ENCODE measurements around the gene QSOX2.
A peak's percentile ranks its signal among the peaks of the same experiment; 100 is the strongest.

The QSOX2 gene

DNA sequence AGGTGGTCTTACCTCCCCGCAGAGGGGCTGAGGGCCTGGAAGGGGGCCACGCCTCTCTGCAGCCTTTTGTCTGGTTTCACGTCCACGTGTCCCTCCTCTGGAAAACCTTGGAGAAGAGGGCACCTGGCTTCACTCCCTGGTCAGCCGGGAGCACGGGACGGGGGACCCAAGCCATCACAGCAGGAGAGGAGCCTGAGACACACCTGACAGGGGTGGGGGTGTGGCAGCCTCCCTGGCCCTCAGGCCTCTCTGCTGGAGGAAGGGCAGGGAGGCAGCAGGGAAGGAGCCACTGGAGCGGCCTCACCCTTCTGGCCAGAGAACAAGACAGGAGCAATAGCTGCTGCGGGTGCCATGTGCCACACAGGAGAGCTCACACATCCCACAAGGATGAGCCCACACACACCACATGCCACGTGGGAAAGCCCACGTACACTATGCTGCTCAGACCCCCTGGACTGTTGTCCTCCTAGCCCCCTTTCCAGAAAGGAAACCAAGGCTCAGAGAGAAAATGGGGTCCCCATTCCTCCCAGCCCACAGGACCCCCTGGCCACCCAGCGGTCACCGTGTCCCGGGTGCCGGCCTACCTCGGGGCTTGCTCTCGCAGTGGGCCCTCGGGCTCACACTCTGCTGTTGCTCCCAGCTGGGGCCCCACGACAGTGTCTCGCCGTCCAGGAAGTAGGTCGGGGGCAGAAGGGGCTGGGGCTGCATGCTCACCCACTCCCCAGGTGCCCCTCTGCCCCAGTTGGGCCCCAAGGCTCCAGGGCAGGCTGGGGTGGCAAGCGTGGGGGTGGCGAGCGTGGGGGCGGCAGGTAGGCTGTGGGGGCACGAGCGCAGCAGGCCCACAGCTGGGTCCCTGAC, 40.1 kb upstream of the QSOX2 start:
- H3K36me3 Mint-ChIP-seq = no peaks in the 10 kb centered on the region
- H3K27me3 Mint-ChIP-seq = peaks cover 11% of the 10 kb centered on the region
- DNase-seq (ENCODE audit: low spot score in 2 of 2) (no peak), ATAC-seq (ENCODE audit: low read depth) (no peak)
- no peaks in the 10 kb centered on the region for H3K9me3 Mint-ChIP-seq
- H3K4me3 Mint-ChIP-seq = no peak overlapping the region
- peaks cover 11% of the 10 kb centered on the region for H3K4me1 Mint-ChIP-seq
- H3K27ac Mint-ChIP-seq = no peak overlapping the region

DNA sequence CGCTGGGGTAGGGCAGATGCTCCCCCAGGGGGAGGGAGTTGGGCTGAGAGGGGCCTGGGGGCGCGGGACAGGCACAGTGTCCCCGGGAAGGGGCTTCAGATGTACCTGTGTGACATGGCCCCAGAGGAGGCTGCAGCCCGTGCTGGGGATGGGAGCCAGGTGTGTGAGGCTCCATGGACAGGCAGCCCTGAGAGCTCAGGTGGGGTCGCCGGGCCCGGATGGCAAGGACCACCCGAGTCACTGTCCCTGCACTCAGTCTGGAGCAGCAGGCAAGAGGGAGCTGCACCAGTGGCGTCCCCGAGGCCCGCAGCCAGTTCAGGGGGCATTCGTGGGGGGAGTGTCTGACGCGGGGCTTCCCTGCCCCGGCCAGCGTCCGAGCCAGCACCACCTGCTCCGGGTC, 39.3 kb upstream of the QSOX2 start:
- H3K36me3 Mint-ChIP-seq = no peaks in the 10 kb centered on the region
- peaks cover 11% of the 10 kb centered on the region for H3K27me3 Mint-ChIP-seq
- ATAC-seq (ENCODE audit: low read depth) = no peak

DNA sequence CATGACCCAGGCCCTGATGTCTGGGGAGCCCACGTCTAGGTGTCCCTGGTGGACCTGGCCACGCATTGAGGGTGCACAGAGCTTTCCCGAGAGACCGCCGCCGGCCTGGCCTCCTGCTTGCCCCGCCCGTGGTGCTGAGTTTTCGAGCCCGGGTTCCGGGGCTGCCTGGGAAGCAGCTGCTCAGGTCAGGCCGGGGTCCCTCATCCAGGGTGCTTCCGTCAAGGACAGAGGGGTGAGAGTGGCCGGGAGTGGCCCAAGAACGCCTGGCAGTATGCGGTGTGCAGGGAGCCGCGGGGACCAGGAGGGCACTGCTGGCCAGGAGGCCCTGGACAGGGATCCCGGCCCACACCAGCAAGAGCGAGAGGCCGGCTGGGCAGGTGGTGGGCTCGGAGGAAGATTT, 38.7 kb upstream of the QSOX2 start:
- ATAC-seq (ENCODE audit: low read depth) = no peak

More for the DNA sequence above, 39.3 kb upstream of the QSOX2 start:
- no peak overlapping the region for H3K27ac Mint-ChIP-seq
- no peak for DNase-seq (ENCODE audit: low spot score in 2 of 2)
- H3K4me1 Mint-ChIP-seq = peaks cover 11% of the 10 kb centered on the region
- no peaks in the 10 kb centered on the region for H3K9me3 Mint-ChIP-seq
- H3K4me3 Mint-ChIP-seq = no peak overlapping the region

GRCh38 chr9:136283291-136284235, 38.0 kb upstream of the QSOX2 start:
- H3K27me3 Mint-ChIP-seq = peaks cover 11% of the 10 kb centered on the region
- H3K27ac Mint-ChIP-seq = no peak overlapping the region
- ATAC-seq (ENCODE audit: low read depth) = peak; percentile 90
- DNase-seq (ENCODE audit: low spot score in 2 of 2) = peak; percentile 86 to 90
- no peaks in the 10 kb centered on the region for H3K36me3 Mint-ChIP-seq
- H3K4me3 Mint-ChIP-seq = peak overlapping the region; percentile 76
- peaks cover 11% of the 10 kb centered on the region for H3K4me1 Mint-ChIP-seq
- no peaks in the 10 kb centered on the region for H3K9me3 Mint-ChIP-seq

More for the DNA sequence above, 38.7 kb upstream of the QSOX2 start:
- H3K9me3 Mint-ChIP-seq = no peaks in the 10 kb centered on the region
- H3K27me3 Mint-ChIP-seq = peaks cover 11% of the 10 kb centered on the region
- H3K4me1 Mint-ChIP-seq = peaks cover 11% of the 10 kb centered on the region
- no peaks in the 10 kb centered on the region for H3K36me3 Mint-ChIP-seq
- H3K27ac Mint-ChIP-seq = no peak overlapping the region
- no peak for DNase-seq (ENCODE audit: low spot score in 2 of 2)
- no peak overlapping the region for H3K4me3 Mint-ChIP-seq

DNA sequence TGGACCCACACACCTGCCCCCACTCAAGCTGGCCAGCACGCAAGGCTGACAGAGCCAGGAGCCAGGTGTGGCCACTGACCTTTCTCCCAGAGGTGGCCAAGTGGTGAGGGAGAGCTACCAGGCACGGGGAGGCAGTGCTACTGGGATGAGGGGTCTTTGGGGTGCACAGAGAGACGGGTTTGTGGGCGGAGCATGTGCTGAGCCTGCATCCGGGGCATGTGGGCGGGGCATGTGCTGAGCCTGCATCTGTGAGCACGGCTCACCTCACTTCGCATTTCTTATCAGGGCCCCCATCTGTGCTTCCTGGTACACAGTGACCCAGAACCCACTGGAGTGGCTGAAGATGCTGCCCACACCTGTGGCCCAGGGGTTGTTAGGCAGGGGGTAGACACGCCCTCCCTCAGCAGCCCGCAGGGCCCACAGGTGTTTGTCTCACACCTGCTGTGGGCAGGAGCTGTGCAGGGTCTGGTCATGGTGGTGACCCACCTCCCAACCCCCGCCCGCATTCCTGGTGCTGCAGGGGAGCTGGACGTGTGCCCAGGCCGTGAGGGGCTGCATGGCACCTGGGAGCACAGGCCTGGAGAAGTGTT, 36.8 kb upstream of the QSOX2 start:
- Mint-ChIP-seq H3K4me1 (peaks cover 11% of the 10 kb centered on the region), H3K9me3 (no peaks in the 10 kb centered on the region), H3K27me3 (peaks cover 8% of the 10 kb centered on the region), H3K36me3 (no peaks in the 10 kb centered on the region), H3K4me3 (peak overlapping the region; percentile 76), H3K27ac (no peak overlapping the region)
- peak; percentile 50 for ATAC-seq (ENCODE audit: low read depth)
- DNase-seq (ENCODE audit: low spot score in 2 of 2) = no peak

DNA sequence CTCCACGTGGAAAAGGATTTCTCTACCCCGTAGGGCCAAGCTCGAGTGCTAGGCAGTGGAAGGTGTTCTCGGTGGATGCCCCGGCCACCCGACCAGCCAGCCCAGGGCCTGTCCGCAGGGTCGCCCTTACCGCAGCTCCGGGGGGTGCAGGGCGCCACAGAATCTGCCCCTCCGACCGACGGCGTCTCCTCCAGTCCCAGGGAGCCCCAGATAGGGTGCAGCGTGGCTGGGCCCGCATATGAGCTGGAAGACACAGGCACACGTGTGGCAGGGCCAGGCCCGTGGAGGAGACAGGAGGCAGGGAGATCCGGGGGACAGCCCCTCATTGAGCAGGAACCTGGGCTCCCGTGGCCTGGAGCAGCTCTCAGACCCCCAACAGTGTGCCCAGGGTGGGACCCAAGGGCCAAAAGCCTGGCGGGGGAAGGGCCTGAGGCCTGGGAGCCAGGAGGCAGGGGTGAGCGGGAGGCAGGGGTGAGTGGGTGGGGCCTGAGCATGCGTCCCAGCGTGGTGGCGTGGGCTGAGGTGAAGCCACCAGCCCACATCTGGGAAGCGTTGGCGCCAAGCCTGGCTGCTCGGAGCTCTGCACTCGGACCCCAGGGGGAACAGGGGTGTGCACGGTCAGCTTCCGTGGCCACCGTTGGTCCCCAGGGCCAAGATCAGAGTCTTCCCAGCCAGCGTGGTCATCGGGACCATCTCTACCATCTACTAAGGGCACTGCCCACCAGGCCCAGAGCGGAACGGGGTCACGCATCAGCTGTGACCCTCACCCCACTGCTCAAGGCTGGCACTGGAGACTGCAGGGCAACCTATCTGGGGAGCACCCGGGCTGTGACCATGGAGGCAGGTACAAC, 36.0 kb upstream of the QSOX2 start:
- DNase-seq (ENCODE audit: low spot score in 2 of 2) (no peak), ATAC-seq (ENCODE audit: low read depth) (no peak)
- H3K27me3 Mint-ChIP-seq = peaks cover 6% of the 10 kb centered on the region
- no peak overlapping the region for H3K27ac Mint-ChIP-seq
- peak overlapping the region; percentile 65 for H3K4me3 Mint-ChIP-seq
- H3K4me1 Mint-ChIP-seq = peaks cover 11% of the 10 kb centered on the region
- no peaks in the 10 kb centered on the region for H3K36me3 Mint-ChIP-seq
- H3K9me3 Mint-ChIP-seq = no peaks in the 10 kb centered on the region

DNA sequence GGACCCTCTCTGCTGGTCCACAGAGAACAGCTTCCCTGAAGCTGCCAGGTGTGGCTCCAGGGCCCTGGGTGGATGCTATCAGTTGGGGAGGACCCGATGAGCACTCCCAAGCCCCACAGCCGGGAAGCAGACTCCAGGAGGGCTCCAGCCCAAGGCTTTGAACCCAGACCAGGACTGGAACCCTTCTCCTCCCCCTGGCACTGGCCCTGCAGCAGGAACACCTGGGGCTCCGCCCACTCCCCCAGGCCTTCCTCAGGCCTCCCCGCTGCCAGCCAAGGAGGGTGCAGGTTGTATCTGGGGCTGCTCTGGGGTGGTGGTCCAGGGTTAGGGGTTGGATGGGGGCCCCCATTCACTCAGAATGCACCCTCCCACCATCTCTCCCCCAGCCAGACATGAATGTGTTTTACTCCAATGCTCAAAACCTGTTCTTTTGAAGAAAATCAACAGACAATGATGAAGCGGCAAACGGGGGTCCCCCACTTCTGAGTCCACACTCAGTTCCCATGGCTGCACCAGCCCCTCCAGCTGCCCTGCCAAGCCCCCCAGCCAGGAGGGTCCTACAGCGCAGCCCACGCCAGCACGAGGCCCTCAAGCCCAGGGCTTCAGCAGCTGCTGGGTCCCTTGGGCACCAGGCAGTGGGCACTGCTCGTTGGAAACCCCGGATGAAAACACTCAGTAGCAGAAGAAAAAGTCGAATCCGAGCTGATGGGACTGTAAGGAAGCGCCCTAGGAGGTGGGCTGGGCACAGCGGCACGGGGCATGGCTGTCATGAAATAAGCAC, 35.1 kb upstream of the QSOX2 start:
- H3K4me1 Mint-ChIP-seq = peaks cover 11% of the 10 kb centered on the region
- no peak for ATAC-seq (ENCODE audit: low read depth)
- DNase-seq (ENCODE audit: low spot score in 2 of 2) = no peak
- H3K27ac Mint-ChIP-seq = no peak overlapping the region
- H3K9me3 Mint-ChIP-seq = no peaks in the 10 kb centered on the region
- peaks cover 4% of the 10 kb centered on the region for H3K27me3 Mint-ChIP-seq
- H3K36me3 Mint-ChIP-seq = no peaks in the 10 kb centered on the region
- peak overlapping the region; percentile 44 for H3K4me3 Mint-ChIP-seq

DNA sequence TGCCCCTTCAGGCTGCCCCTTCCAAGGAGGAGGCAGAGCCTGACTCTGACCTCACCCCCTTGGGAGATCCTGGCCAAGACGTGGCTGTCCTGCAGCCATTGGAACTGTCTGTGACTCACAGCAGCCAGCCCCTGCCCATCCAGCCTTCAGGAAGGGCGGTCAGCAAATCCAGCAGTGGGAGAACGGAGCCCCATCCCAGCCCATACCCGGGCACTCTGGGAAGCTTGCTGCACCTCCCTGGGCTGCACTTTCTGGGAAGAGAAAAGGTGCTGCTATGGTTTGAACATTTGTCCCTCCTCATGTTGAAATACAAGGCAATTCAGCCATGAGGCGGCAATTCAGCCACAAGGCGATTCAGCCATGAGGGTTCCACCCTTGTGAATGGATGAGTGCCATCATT, 33.9 kb upstream of the QSOX2 start:
- H3K27ac Mint-ChIP-seq = no peak overlapping the region
- no peaks in the 10 kb centered on the region for H3K36me3 Mint-ChIP-seq

DNA sequence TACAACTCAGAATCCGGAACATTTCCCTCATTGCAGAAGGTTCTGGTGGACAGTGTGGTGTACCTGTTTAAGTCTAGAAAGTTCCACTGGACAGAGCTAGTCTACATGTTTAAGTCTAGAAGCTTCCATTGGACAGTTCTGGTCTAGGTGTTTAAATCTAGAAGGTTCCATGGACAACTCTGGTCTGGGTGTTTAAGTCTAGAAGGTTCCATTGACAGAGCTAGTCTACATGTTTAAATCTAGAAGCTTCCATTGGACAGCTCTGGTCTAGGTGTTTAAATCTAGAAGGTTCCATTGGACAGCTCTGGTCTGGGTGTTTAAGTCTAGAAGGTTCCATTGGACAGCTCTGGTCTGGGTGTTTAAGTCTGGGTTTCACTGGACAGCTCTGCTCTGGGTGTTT, 33.3 kb upstream of the QSOX2 start:
- H3K27ac Mint-ChIP-seq = no peak overlapping the region
- ATAC-seq (ENCODE audit: low read depth) = no peak
- no peak for DNase-seq (ENCODE audit: low spot score in 2 of 2)
- H3K4me1 Mint-ChIP-seq = peaks cover 11% of the 10 kb centered on the region
- no peaks in the 10 kb centered on the region for H3K9me3 Mint-ChIP-seq
- peaks cover 8% of the 10 kb centered on the region for H3K27me3 Mint-ChIP-seq
- H3K36me3 Mint-ChIP-seq = no peaks in the 10 kb centered on the region
- no peak overlapping the region for H3K4me3 Mint-ChIP-seq

More for the DNA sequence above, 33.9 kb upstream of the QSOX2 start:
- no peak for ATAC-seq (ENCODE audit: low read depth)
- Mint-ChIP-seq H3K4me1 (peaks cover 11% of the 10 kb centered on the region), H3K27me3 (peaks cover 8% of the 10 kb centered on the region), H3K9me3 (no peaks in the 10 kb centered on the region), H3K4me3 (no peak overlapping the region)
- no peak for DNase-seq (ENCODE audit: low spot score in 2 of 2)

- DNase-seq (ENCODE audit: low spot score in 2 of 2) = no peak
- Mint-ChIP-seq H3K27me3 (peaks cover 5% of the 10 kb centered on the region), H3K36me3 (no peaks in the 10 kb centered on the region), H3K9me3 (no peaks in the 10 kb centered on the region), H3K4me1 (peaks cover 6% of the 10 kb centered on the region), H3K4me3 (no peak overlapping the region), H3K27ac (no peak overlapping the region)
- no peak for ATAC-seq (ENCODE audit: low read depth)
These were observed 32.6 kb upstream of the QSOX2 start for GRCh38 chr9:136278221-136278620.

GRCh38 chr9:136277746-136278145, 32.1 kb upstream of the QSOX2 start:
- no peak overlapping the region for H3K4me3 Mint-ChIP-seq
- H3K36me3 Mint-ChIP-seq = no peaks in the 10 kb centered on the region
- peaks cover 5% of the 10 kb centered on the region for H3K27me3 Mint-ChIP-seq
- no peak for DNase-seq (ENCODE audit: low spot score in 2 of 2)
- no peak overlapping the region for H3K27ac Mint-ChIP-seq
- no peak for ATAC-seq (ENCODE audit: low read depth)
- no peaks in the 10 kb centered on the region for H3K9me3 Mint-ChIP-seq
- H3K4me1 Mint-ChIP-seq = peaks cover 6% of the 10 kb centered on the region

DNA sequence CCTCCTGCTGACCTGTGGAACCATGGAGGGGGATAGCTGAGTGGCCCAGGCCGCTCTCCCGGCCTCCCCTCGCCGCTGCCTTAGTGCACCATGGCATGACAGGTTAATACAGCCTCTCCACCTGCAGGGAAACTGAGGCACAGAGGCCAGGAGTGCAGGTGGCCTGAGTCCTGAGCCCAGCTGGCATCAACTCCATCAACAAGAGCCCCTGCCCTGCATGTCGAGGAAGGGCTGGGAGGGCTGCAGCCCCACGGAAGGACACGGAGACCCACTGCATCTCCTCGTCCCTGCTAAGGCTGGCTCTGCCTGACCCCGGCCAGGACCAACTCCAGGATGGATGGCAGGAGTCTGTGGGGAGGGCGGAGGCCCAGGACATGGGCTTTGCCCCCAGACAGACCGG, 31.1 kb upstream of the QSOX2 start:
- no peak overlapping the region for H3K27ac Mint-ChIP-seq
- DNase-seq (ENCODE audit: low spot score in 2 of 2) = no peak
- H3K36me3 Mint-ChIP-seq = no peaks in the 10 kb centered on the region
- H3K4me1 Mint-ChIP-seq = no peaks in the 10 kb centered on the region
- H3K4me3 Mint-ChIP-seq = no peak overlapping the region
- ATAC-seq (ENCODE audit: low read depth) = no peak
- H3K9me3 Mint-ChIP-seq = no peaks in the 10 kb centered on the region
- peaks cover 5% of the 10 kb centered on the region for H3K27me3 Mint-ChIP-seq

All from memory B cell (primary cell).